Vagina (tissue), 2 donors: ENCODE data around the gene SLC16A13. TPM values are rescaled to one million over a fixed set of nuclear protein-coding genes. Genes with fewer than 3 reads are reported as not detected.
A peak's percentile ranks its signal among the peaks of the same experiment; 100 is the strongest.

ENCODE experiments used
- DNase-seq, 2 donors: peaks; one replicate each; pipeline ENCODE4 v3.0.0-alpha.2; 2017; ENCODE audit errors: extremely low spot score in 2 of 2
- H3K27ac ChIP-seq: fragments of 200-600 bp; sonication (generic); one replicate; pipeline ENCODE4 v1.5.1; 2019
- H3K27me3 ChIP-seq: fragments of 200-600 bp; sonication (generic); one replicate; pipeline ENCODE4 v1.5.1; 2019
- H3K36me3 ChIP-seq, 2 donors: fragments of 200-600 bp; sonication (generic); one replicate each; pipeline ENCODE4 v1.5.1; 2017 to 2019
- H3K4me1 ChIP-seq: fragments of 200-600 bp; sonication (generic); one replicate; pipeline ENCODE4 v1.5.1; 2019
- H3K4me3 ChIP-seq, 2 donors: fragments of 200-600 bp; sonication (generic); 1 replicate in 1 of 2; 2 replicates in 1 of 2; pipeline ENCODE4 v1.5.1; 2016 to 2019
- H3K9me3 ChIP-seq: fragments of 200-600 bp; sonication (generic); one replicate; pipeline ENCODE4 v1.5.1; 2019
- POLR2A ChIP-seq, 2 donors: fragments of 450-650 bp; IDR thresholded peaks; one replicate each; pipeline ENCODE4 v1.6.1; 2017; ENCODE audit warnings: antibody characterized with exemption in 2 of 2, mild to moderate bottlenecking in 2 of 2, moderate library complexity in 2 of 2
- POLR2AphosphoS5 ChIP-seq, 2 donors: sonication (generic); formaldehyde crosslinking; IDR thresholded peaks; one replicate each; pipeline ENCODE4 v1.9.0; 2017; ENCODE audit warnings: antibody characterized with exemption in 2 of 2, mild to moderate bottlenecking in 2 of 2, low read depth in 1 of 2; ENCODE audit not compliant: insufficient read depth in 1 of 2
- intact Hi-C: fragments of 100-400 bp; cut with DNase I; formaldehyde crosslinking; loops from one replicate; pipeline ENCODE4 v1.15.1; 2023
- total RNA-seq: library from RNA; depleted of rRNA; stranded (reverse); fragments of >200 nt; gene quantifications from one replicate; pipeline ENCODE4 v1.2.3, GENCODE V29; 2016
- TF ChIP-seq, protein P1 (sequence below), 3 experiments: fragments of 450-650 bp in 2 of 3; fragments of 200-600 bp in 1 of 3; sonication (generic) in 1 of 3; IDR thresholded peaks; one replicate each; pipeline ENCODE4 v1.5.1; 2017 to 2019; ENCODE audit warnings: antibody characterized with exemption in 3 of 3, mild to moderate bottlenecking in 2 of 3, moderate library complexity in 2 of 3

The SLC16A13 gene
- total RNA-seq, 1 donor from 2014 or later, result 2.0 TPM

DNA sequence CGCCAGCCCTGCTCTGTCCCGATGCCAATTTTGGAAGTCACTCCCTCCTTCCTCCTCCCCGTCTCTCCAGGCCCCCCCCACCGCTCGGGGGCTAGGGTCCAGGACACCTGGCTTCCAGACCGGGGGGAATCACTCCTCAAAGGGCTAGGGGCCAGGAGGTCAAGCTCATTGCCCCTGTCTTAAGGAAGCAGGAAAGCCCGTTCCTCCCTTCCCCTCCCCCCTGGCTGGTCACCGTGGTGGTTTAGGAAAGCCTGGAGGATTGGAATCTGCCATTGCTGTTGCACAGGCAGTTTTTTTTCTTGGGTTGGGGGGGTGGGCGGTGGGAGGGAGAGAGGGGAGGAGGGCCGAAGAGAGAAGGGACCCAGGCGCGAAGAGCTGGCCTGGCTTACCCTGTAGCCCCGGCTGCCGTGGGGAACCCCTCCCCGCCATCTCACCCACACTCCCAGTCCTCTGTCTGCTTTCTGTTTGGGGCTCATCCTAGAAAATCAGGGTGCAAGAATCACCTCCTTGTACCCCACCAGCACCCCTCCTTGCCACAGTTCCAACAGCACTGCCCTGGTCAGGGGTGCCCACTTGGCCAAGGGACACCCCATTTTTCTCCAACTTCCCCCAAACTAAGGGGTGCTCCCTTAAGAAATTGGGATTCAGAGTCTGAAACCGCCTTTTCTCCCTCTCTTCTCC is 15.8 kb upstream of the SLC16A13 start:
- Histone ChIP-seq H3K4me1 (peaks cover 62% of the 10 kb centered on the region), H3K27ac (peak overlapping the region; percentile 86), H3K4me3 (peak overlapping the region; percentile 53 to 66), H3K36me3 (no peaks in the 10 kb centered on the region), H3K27me3 (no peaks in the 10 kb centered on the region), H3K9me3 (no peaks in the 10 kb centered on the region)
- intact Hi-C loops, result no loop called here
- TF ChIP-seq POLR2AphosphoS5 (IDR thresholded peaks at IDR 0.05; ENCODE audit: insufficient read depth in 1 of 2, low read depth in 1 of 2), result peak in 1 of 2 donors; percentile 54
- TF ChIP-seq, protein P1, sequence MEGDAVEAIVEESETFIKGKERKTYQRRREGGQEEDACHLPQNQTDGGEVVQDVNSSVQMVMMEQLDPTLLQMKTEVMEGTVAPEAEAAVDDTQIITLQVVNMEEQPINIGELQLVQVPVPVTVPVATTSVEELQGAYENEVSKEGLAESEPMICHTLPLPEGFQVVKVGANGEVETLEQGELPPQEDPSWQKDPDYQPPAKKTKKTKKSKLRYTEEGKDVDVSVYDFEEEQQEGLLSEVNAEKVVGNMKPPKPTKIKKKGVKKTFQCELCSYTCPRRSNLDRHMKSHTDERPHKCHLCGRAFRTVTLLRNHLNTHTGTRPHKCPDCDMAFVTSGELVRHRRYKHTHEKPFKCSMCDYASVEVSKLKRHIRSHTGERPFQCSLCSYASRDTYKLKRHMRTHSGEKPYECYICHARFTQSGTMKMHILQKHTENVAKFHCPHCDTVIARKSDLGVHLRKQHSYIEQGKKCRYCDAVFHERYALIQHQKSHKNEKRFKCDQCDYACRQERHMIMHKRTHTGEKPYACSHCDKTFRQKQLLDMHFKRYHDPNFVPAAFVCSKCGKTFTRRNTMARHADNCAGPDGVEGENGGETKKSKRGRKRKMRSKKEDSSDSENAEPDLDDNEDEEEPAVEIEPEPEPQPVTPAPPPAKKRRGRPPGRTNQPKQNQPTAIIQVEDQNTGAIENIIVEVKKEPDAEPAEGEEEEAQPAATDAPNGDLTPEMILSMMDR (IDR thresholded peaks at IDR 0.05), result no peak
- no peak for DNase-seq

DNA sequence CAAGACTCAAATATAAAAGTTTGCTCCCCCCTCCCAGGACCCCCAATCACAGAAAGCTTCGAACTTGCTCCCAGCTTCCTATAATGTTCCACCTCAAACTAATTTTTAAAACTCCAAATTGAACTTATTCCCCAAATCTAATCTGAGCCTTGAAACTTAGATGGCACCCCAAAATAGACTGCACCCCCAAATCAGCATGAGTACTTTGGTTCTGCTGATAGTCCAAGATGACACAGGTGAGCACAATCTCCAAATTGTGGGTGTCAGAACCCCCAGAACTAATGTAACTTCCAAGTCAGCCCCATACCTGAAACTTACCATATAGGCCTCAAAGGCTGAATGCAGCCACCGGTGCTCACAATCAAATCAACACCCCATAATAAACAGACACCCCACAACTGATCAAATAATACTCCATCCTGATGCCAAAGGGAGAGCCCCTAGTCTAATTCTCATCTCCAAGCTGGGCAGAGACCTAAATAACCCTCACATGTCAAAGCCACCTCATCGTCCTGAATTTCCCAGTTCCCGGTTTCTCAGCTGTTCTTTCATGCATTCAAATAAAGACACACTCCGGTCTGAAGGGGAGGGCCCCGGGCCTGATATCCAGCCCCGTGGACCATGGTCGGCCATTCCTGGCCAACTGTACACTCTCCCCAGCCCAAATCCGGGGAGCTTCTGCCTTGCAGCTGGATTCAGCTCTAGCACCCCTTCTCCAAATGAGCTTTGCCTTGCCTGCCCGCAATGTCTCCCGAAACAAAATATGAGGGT is 14.7 kb upstream of the SLC16A13 start:
- Histone ChIP-seq H3K4me1 (peaks cover 52% of the 10 kb centered on the region), H3K27ac (peak overlapping the region; percentile 77), H3K27me3 (no peaks in the 10 kb centered on the region), H3K4me3 (peak overlapping the region in 1 of 2 donors; percentile 19), H3K36me3 (no peaks in the 10 kb centered on the region), H3K9me3 (no peaks in the 10 kb centered on the region)
- intact Hi-C loops, result no loop called here
- DNase-seq, result no peak
- TF ChIP-seq POLR2A (IDR thresholded peaks at IDR 0.05), result no peak
- TF ChIP-seq, protein P1 (IDR thresholded peaks at IDR 0.05), result no peak
- no peak for TF ChIP-seq POLR2AphosphoS5 (IDR thresholded peaks at IDR 0.05; ENCODE audit: insufficient read depth in 1 of 2, low read depth in 1 of 2)

DNA sequence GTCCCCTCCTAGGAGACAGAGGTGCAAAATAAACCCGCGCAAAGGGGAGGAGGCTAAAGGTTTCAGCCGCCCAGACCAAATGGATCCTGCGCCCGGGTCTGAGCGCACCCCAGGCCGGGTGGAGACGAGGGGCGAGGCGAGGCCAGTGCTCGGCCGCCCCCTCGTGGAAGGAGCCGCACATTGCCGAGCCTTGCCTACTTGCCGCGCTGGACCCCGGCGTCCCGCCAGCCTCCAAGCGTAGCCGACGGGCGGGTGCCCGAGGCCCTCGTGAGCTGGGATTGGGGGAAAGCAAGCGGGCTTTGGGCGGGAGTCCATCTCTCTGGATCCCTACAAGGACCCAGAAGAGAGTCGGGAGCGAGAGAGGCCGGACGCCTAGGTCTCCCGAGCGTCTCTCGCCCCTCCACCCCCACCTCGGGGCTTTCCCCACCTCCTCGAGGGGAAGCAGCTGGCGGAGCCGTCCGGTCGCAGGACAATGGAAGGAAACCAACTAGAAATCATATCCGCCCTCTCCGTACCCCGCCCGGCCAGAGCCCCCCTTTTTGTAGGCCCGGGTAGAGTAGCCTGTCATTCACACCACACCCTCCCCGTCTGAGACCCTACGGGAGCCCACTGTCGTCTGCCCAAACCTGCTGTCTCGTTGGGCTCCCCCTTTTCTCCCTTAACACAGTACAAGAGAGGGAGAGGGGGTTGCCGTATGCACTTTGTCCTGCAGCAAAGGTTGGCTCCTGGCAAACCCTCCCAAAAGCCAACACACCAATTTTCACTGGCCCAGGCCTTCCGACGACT is 13.6 kb upstream of the SLC16A13 start:
- H3K27ac ChIP-seq, result peak overlapping the region; percentile 77
- peaks cover 43% of the 10 kb centered on the region for H3K4me1 ChIP-seq
- H3K9me3 ChIP-seq, result no peaks in the 10 kb centered on the region
- H3K36me3 ChIP-seq, result no peaks in the 10 kb centered on the region
- H3K4me3 ChIP-seq, result peak overlapping the region; percentile 19 to 35
- intact Hi-C loops, result no loop called here
- no peak for DNase-seq
- H3K27me3 ChIP-seq, result no peaks in the 10 kb centered on the region
- TF ChIP-seq POLR2A (IDR thresholded peaks at IDR 0.05) (peak in 1 of 2 donors; percentile 10), POLR2AphosphoS5 (IDR thresholded peaks at IDR 0.05; ENCODE audit: insufficient read depth in 1 of 2, low read depth in 1 of 2) (peak; percentile 35 to 71)
- TF ChIP-seq, protein P1 (IDR thresholded peaks at IDR 0.05), result peak; percentile 76 to 96 (median 84)

DNA sequence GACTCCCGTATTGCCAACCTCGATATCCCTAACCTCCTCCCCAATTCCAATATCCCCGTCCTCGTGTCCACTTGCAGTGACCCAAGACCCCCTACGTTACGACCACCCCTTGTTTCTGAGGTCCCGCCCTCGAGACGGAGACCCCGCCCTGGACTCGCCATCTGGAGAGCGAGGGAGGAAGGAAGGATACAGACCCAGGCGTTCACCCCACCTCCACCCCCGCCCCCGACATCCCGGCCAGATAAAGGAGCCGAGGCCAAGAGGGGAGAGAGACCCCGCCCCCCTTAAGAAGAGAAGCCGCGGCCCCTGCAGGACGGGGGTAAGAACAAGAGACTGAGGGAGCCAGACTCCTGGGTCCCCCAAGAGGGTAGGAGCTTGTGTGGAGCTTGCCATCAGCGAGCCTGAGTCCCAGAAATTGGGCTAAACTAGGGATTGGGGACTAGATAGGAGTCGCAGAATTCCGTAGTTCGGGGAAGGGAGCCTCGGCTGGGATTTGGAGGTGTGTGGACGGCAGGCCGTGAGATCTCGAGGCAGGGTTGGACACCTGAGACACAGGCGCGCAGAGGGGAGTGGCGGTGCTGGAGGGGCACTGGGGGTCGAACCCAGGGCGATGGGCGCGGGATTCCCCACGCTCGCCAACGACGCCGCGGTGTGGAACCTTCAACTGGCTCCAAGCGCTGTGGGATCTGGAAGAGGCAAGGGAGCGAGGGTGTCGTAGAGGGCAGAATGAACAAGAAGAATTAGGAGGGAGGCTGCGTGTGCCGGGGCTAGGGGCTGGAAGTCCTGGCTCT is 12.8 kb upstream of the SLC16A13 start, which contains the start of gene BCL6B:
Gene BCL6B, plus strand, starts transcription at position 270 of the 791 bp plus-strand sequence. CDS start 622 bp downstream, outside the sequence.
- intact Hi-C loops, result no loop called here
- DNase-seq, result no peak
- no peaks in the 10 kb centered on the region for H3K27me3 ChIP-seq
- H3K36me3 ChIP-seq, result no peaks in the 10 kb centered on the region
- no peaks in the 10 kb centered on the region for H3K9me3 ChIP-seq
- peaks cover 36% of the 10 kb centered on the region for H3K4me1 ChIP-seq
- TF ChIP-seq POLR2A (IDR thresholded peaks at IDR 0.05) (no peak), POLR2AphosphoS5 (IDR thresholded peaks at IDR 0.05; ENCODE audit: insufficient read depth in 1 of 2, low read depth in 1 of 2) (no peak)
- TF ChIP-seq, protein P1 (IDR thresholded peaks at IDR 0.05), result no peak
- H3K27ac ChIP-seq, result peak within 1 kb of the TSS; percentile 77
- peak within 1 kb of the TSS; percentile 35 to 36 for H3K4me3 ChIP-seq
